HG03139 (cell line): ENCODE results near the gene MYO18B.

ENCODE experiments used
- ATAC-seq: cut with Tn5 transposase; IDR thresholded peaks from one replicate; pipeline ENCODE4 v1.9.1; 2021; ENCODE audit not compliant: unreplicated experiment

MYO18B gene

GRCh38 chr22:26079009-26079408 is 337.0 kb downstream of the MYO18B start:
- no peak for ATAC-seq
